ENCODE results near the gene ZNF174.

ZNF174 gene

GRCh38 chr16:3443108-3444031, 42.4 kb downstream of the ZNF174 start, which contains the start of the genes NAA60 and ZNF597:
Gene NAA60, plus strand, starts transcription at chr16:3443680. Its CDS starts 32,548 bp downstream, at chr16:3476228.
Gene ZNF597, minus strand, starts transcription at chr16:3443504. Its CDS starts 351 bp downstream, at chr16:3443153.
- peak; percentile 74 to 80 for DNase-seq

- peak; percentile 38 to 42 for DNase-seq
These were observed 43.0 kb downstream of the ZNF174 start for GRCh38 chr16:3444032-3444388.

GRCh38 chr16:3454093-3454492, 53.1 kb downstream of the ZNF174 start:
- DNase-seq = no peak

GRCh38 chr16:3454631-3455147, 53.7 kb downstream of the ZNF174 start:
- no peak for DNase-seq

- DNase-seq = peak; percentile 90 to 92
These were observed 56.6 kb downstream of the ZNF174 start for GRCh38 chr16:3457434-3458252.

GRCh38 chr16:3458278-3458851, 57.4 kb downstream of the ZNF174 start:
- peak; percentile 17 to 21 for DNase-seq

GRCh38 chr16:3458852-3459361, 57.9 kb downstream of the ZNF174 start:
- no peak for DNase-seq

All from stimulated activated CD4-positive, alpha-beta T cell treated with anti-CD3 and anti-CD28 coated beads, Interleukin-2, amount 100 ng/mL, for 24 hours (primary cell).